ENCODE measurements around the gene SULT1A2.

DNA sequence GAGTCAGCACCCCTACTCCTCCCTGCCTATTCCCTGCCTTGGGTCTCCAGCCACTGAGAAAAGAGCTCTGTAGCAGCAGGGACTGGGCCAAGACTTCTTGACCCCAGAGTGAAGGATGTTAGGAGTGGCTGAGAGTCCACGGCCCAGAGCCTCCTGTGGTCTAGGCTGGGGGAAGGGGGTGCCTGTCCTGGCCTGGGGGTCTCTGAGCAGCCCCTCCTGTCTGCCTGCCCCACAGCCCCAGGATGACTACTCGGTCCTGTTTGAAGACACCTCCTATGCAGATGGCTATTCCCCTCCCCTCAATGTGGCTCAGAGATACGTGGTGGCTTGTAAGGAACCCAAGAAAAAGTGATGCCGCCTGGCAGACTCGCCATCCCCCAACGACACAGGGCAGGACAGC lies 5.5 kb downstream of the SULT1A2 start:
- TF ChIP-seq, protein P1, sequence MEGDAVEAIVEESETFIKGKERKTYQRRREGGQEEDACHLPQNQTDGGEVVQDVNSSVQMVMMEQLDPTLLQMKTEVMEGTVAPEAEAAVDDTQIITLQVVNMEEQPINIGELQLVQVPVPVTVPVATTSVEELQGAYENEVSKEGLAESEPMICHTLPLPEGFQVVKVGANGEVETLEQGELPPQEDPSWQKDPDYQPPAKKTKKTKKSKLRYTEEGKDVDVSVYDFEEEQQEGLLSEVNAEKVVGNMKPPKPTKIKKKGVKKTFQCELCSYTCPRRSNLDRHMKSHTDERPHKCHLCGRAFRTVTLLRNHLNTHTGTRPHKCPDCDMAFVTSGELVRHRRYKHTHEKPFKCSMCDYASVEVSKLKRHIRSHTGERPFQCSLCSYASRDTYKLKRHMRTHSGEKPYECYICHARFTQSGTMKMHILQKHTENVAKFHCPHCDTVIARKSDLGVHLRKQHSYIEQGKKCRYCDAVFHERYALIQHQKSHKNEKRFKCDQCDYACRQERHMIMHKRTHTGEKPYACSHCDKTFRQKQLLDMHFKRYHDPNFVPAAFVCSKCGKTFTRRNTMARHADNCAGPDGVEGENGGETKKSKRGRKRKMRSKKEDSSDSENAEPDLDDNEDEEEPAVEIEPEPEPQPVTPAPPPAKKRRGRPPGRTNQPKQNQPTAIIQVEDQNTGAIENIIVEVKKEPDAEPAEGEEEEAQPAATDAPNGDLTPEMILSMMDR (IDR thresholded peaks at IDR 0.05), result no peak
- TF ChIP-seq POLR2A (IDR thresholded peaks at IDR 0.05), result no peak

Data from heart left ventricle (tissue), 13 donors.